Astrocyte of the spinal cord (primary cell): Measurements from ENCODE around the gene MGARP.
A peak's percentile ranks its signal among the peaks of the same experiment; 100 is the strongest.
"Not testable (repeated sequence)": the region's sequence is repeated elsewhere in the genome, so short reads cannot be mapped to it uniquely, and the experiment has no call there.

ENCODE experiments used
- DNase-seq: peaks from one replicate; pipeline ENCODE4 v3.0.0; 2011; ENCODE audit warnings: low read depth, low spot score
- H3K4me3 ChIP-seq: 2 replicates; pipeline ENCODE4 v1.5.1; 2011; ENCODE audit warnings: low read depth, mild to moderate bottlenecking, low read length, moderate library complexity
- CTCF ChIP-seq: IDR thresholded peaks from 2 replicates; pipeline ENCODE4 v1.5.1; 2012; ENCODE audit warnings: low read depth, mild to moderate bottlenecking, low read length, inconsistent platforms
- in situ Hi-C: cut with HindIII; loops from 2 replicates; pipeline ENCODE4 v1.10.0; 2017; ENCODE audit warnings: low sequenced_read_pairs

Gene MGARP

GRCh38 chr4:139265654-139266053, 14.4 kb downstream of the MGARP start:
- TF ChIP-seq CTCF = no peak
- in situ Hi-C loops = no loop called here
- DNase-seq = no peak
- no peak overlapping the region for H3K4me3 ChIP-seq

GRCh38 chr4:139256349-139256748, 23.7 kb downstream of the MGARP start:
- no peak for DNase-seq
- no peak for TF ChIP-seq CTCF
- H3K4me3 ChIP-seq = no peak overlapping the region
- in situ Hi-C loops = no loop called here

- in situ Hi-C loops, H3K4me3 ChIP-seq: not testable (repeated sequence)
Measured at GRCh38 chr4:139255581-139255980, 24.4 kb downstream of the MGARP start.

GRCh38 chr4:139253713-139254112, 26.3 kb downstream of the MGARP start:
- in situ Hi-C loops = no loop called here
- H3K4me3 ChIP-seq = no peak overlapping the region
- no peak for DNase-seq
- no peak for TF ChIP-seq CTCF

More at GRCh38 chr4:139255581-139255980, 24.4 kb downstream of the MGARP start:
- DNase-seq = not testable (repeated sequence)

GRCh38 chr4:139253046-139253445, 27.0 kb downstream of the MGARP start:
- in situ Hi-C loops = no loop called here
- no peak for DNase-seq
- no peak for TF ChIP-seq CTCF
- H3K4me3 ChIP-seq = no peak overlapping the region

- TF ChIP-seq CTCF = no peak
- no peak overlapping the region for H3K4me3 ChIP-seq
- DNase-seq = peak; percentile 19
- in situ Hi-C loops = no loop called here
Measured at GRCh38 chr4:139247700-139248238, 32.3 kb downstream of the MGARP start.

- no peak overlapping the region for H3K4me3 ChIP-seq
- no peak for TF ChIP-seq CTCF
- in situ Hi-C loops = no loop called here
- DNase-seq = peak; percentile 33
Measured at GRCh38 chr4:139247241-139247640, 32.8 kb downstream of the MGARP start.
